ENCODE results near the gene CHRNA9.
"Not testable (repeated sequence)": the region's sequence is repeated elsewhere in the genome, so short reads cannot be mapped to it uniquely, and the experiment has no call there.

Gene CHRNA9, protein sequence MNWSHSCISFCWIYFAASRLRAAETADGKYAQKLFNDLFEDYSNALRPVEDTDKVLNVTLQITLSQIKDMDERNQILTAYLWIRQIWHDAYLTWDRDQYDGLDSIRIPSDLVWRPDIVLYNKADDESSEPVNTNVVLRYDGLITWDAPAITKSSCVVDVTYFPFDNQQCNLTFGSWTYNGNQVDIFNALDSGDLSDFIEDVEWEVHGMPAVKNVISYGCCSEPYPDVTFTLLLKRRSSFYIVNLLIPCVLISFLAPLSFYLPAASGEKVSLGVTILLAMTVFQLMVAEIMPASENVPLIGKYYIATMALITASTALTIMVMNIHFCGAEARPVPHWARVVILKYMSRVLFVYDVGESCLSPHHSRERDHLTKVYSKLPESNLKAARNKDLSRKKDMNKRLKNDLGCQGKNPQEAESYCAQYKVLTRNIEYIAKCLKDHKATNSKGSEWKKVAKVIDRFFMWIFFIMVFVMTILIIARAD

DNA sequence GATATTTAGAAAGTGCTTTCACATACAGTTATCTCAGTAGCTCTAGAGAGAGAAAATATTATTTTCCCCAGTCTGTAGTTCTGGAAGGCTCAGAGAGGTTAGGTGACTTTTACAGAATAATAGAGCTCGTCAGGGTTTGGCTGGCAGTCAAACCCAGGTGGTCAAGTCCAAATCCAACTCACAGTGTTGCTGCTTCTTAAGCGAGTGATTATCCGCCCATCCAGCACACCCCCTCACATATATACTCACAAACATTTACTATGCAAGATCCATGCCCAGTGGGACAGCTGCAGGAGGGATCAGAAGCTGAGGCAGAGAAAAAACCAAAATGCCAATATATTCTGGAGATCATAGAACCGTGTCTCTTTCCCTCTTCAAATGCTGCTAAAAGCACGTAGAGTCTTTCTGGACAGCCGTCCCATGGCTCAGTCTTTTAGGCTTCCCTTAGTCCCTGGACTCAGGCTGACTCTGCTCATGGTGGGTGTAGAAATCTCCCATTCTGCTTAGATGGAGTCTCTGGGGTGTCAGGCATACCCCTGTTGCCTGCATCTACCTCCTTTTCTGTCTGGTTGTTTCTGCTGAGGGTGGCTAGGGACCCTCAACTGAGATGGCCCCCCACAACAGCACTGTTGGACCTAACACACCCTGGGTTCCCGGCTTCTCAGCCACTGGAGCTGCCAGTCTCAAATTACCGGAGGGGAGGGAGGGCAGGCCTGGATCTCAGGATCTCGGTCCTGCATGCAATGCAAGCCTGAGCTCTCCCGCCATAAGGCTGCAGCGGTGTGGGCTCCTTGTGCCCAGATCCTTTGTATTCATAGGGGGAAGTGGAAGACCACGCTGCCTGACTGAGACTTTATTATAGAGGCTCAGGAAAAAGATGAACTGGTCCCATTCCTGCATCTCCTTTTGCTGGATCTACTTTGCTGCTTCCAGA, at the start of gene CHRNA9:
CHRNA9 (plus strand) TSS at position 743 of the 934 bp plus-strand sequence; CDS start at position 878, 135 bp downstream.
- no peak for DNase-seq

DNA sequence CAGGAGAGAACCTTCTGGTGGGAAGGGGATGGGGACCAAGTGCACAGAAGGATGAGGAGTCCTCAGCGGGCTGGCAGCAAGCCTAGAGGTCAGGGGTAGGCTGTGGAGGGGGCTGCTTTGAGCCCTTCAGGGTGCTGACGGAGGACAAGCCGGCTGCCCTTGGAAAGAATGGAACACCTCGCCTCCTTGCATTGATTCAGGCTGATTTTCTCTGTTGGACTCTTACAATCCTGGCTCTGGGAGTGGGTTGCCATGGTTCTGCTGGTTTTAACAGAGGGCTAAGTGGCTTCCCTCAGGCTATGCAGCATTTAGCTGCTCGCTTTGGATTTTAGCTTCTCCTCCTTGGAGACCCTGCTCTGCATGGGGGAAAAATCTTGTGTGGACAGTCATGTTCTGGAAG, 49.4 kb upstream of the CHRNA9 start:
- DNase-seq, result no peak

DNA sequence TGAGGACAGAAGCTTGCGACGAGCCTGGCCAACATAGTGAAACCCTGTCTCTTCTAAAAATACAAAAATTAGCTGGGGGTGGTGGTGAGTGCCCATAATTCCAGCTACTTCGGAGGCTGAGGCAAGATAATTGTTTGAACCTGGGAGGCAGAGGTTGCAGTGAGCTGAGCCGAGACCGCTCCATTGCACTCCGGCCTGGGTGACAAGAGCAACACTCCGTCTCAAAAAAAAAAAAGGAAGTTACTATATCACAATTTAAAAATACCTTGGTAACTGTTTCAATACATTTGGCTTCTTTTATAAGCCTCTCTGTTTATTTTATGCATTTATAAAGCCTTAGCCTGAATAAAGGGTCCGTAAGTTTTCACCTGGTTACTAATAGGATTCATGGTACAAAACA, 46.6 kb upstream of the CHRNA9 start:
- no peak for DNase-seq

DNA sequence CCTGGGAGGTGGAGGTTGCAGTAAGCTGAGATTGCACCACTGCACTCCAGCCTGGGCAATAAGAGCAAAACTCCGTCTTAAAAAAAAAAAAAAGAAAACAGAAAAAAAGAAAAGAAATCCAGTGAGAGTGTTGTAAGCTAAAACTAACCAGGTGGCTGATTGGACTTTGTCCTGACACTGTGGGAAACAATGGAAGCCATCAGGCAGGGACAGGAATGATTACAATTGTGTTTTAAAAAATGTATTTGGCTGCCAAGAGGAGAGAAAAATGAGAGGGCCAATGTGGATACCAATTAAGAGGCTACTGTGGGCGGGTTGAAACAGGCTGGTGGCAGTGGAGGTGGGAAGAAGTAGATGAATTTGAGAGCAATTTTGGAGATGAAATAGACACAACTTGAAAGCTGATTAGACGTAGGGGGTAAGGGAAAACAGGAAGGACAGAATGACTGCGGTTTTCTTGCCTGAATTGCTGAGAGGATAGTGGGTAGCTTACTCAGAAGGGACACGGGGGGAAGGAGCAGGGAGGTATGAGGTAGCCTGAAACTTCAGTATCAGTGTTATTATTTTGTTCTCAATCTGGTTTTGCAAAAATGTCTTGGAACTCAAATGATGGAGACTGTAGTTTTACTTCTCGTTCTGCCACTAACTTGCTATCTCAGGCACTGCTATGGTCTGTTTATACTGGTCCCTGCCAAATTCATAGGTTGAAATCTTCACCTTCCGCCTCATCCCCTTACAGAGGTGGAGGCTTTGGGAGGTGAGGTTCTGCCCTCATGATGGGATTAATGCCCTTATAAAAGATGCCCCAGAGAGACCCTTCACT, 45.6 kb upstream of the CHRNA9 start:
- DNase-seq, result peak; percentile 33

DNA sequence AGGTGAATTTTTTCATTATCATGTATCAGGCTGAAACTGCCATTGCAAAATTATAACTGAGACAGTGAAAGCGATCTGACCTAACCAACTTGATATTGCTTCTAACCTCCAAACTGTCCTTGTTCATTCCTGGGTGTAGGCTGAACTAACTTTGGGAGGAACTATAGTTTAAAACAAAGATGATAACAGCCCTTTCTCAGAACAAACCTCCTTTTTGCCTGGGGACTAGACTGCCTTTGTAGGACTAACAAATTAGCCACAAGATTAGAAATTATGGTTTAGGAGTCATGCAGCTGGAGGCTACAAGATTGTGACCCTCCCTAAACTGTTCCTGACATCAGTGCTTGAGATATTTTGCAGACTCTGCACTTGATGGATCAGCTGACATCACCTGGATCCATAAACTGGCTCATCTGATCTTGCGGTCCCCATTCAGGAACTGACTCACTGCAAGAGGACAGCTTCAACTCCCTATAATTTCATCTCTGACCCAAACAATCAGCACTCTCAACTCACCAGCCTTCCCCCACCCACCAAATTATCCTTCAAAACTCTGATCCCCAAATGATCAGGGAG, 44.4 kb upstream of the CHRNA9 start:
- DNase-seq, result not testable (repeated sequence)

DNA sequence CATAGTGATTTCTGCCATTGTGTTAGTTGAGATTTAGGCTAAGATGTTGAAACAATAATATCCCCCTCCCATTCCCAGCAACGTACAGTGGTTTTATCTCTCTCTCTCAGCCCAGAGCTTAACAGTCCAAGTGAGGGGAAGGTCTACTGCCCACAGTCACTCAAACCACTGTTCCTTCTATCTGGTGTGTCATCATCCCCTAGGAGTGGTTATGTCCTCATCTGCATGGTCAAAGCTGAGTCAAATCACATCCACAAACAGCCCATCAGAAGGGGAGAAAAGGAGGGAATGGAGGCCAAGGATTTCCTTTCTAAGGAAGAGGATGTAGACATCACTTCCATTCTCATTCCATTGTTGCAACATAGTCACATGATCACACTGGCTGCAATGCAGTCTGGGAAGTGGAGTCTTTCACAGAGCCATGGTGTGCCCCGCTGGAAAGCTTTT, 42.8 kb upstream of the CHRNA9 start:
- DNase-seq, result peak; percentile 90

DNA sequence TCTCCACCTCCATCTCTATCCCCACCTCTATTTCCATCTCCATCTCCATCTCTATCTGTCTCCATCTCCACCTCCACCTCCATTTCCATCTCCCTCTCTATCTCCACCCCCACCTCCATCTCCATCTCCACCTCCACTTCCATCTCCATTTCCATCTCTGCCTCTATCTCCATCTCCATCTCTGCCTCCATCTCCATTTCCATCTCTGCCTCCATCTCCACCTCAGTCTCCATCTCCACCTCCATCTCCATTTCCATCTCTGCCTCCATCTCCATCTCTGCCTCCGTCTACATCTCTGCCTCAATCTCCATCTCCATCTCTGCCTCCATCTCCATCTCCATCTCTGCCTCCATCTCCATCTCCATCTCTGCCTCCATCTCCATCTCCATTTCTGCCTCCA, 40.8 kb upstream of the CHRNA9 start:
- DNase-seq, result no peak

DNA sequence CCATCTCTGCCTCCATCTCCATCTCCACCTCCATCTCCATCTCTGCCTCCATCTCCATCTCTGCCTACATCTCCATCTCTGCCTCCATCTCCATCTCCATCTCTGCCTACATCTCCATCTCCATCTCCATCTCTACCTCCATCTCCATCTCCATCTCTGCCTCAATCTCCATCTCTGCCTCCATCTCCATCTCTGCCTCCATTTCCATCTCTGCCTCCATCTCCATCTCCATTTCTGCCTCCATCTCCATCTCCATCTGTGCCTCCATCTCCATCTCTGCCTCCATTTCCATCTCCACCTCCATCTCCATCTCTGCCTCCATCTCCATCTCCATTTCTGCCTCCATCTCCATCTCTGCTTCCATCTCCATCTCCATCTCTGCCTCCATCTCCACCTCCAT, 40.1 kb upstream of the CHRNA9 start:
- DNase-seq, result not testable (repeated sequence)

DNA sequence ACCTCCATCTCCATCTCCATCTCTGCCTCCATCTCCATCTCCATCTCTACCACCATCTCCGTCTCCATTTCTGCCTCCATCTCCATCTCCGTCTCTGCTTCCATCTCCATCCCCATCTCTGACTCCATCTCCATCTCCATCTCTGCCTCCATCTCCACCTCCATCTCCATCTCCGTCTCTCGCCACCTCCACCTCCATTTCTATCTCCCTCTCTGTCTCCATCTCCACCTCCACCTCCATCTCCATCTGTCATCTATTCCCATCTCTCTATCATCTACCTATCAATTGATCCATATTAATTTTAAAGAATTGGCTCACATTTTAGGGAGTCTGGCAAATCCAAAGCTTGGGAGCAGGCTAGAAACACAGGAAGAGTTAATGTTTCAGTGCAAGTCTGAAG, 39.6 kb upstream of the CHRNA9 start:
- no peak for DNase-seq

DNA sequence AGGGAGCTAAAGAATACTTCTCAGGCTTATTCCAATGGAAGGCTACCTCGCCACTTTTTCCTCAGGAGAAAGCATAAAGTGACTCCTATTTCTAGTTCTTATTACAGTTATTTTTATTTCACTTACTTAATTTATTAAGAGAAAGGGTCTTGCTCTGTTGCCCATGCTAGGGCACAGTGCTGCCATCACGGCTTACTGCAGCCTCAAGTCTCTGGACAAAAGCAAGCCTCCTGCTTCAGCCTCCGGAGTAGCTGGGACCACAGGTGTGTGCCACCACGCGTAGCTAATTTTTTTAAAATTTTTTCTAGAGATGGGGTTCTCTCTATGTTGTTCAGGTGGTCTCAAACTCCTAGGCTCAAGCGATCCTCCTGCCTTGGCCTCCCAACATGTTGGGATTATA, 36.0 kb upstream of the CHRNA9 start:
- DNase-seq, result no peak

DNA sequence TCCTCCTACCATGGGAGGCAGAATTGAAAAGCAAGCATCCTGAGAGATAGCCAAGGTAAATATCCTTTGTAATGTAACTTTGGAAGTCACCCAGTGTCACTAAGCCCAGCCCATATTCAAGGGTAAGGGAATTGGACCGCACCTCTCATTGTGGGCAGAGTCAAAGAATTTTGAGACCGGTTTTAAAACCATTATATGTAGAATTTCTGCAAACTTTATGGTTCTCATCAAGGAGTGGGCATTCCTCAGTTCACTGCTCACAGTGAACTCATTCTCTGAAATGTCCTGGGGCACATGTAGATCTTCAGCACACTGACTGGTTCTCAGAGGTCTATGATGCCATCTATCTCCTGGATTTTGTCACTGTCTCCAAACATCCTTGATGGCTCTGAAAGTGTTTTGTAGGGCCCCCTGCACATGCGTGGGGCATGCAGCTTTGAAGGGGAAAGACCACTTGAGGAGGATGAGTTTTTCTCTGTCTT, 35.3 kb upstream of the CHRNA9 start:
- DNase-seq, result no peak

DNA sequence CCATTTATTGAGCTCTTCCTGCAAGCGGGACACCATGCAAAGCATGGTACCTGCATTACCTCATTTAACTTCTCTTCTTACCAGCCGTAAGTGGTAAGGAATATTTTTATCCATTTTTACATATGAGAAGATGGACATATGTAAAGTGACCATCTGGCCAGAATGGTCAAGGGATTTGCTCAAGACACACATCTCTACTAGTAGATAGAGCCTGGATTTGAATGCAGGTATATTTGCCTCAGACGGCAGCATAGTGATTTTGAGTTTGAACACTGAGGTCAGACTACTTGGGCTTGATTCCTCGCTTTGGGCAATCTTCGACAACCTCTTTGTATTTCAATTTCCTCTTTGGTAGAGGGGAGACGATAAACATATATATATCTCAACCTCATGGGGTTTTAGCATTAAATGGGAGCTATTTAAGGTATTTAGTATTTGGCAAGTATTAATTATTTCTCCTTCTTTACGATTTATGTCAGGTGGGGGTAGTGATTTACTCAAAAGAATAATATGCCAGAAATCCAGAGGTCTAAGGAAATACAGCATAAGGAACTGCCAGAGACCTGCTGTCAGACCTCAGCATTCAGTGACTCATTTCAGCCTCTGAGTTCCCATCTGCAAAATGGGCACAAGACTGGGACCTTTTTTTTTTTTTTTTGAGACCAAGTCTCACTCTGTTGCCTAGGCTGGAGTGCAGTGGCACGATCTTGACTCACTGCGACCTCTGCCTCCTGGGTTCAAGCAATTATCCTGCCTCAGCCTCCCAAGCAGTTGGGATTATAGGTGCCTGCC, 34.6 kb upstream of the CHRNA9 start:
- no peak for DNase-seq

DNA sequence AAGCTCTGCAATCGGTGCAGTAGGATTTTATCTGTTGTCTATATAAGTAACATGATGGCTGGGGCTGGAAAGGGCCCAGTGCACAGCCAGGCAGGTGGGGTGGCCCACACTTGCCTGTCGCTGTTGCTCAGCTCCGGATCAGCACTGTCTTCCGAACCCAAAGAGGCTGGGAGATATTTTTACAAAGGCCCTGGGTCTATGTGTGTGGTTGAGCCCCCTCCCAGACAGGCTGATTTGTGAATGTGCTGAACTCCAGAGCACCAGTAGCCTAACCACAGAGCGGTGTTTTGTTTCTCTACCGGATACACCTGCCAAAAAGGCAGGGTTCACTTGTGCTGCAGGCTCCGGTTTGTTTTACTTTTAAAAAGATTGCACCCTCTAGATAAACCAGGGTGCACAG, 33.5 kb upstream of the CHRNA9 start:
- DNase-seq, result no peak

DNA sequence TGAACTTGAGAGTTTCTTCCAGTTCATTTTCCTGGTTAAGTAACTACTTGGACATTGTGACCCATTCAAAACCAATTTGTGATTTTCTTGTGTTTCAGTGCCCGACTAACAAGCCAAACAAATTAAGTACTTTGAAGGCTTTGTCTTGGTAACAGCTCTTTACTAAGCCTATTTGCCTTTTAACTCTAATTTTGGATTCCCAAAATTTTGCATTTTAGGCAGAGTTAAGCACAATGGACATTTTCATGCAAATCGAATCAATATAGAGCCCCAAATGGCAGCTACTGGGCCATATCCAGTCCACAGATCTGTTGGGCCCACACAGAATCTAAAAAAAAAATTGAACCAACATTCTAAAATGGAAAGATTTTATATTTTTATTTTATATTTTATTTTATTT, 31.4 kb upstream of the CHRNA9 start:
- no peak for DNase-seq

DNA sequence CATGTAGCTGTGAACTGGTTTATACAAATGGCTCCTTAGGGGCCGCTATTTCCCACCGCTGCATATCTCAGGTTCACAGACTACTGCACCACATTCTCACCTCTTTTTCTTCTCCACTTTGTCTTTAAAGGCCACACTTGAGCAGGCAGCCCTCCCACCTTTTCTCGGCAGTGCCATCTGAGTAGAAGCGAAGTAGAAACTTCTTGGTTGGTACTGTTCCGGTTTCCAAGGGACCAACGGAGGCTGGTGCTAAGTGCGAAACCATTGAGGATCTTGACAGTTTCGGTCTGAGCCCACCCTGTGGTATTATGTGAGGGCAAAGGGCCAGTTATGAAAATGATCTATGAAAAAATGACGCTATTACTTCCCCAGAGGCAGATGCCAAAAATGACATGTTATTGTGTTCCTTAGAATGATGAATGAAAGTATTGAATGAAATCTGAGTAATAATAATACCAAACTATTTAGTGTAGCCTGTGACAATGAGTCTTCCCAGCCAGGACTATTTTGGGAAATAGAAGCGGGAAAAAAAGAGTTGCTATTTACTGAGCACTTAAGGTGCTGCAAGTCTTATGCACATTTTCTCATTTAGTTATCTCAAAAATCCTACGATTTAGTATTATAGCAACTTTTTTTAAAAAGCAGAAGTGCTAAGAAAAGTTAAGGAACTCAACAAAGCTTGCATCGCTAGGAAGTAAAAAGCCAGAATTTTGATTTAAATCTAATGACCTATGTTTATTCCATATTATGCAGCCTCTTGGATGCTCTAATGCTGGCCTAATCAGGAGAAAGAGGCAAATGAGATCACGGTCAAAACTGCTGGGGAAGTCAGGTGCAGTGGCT, 29.6 kb upstream of the CHRNA9 start:
- peak; percentile 85 for DNase-seq

DNA sequence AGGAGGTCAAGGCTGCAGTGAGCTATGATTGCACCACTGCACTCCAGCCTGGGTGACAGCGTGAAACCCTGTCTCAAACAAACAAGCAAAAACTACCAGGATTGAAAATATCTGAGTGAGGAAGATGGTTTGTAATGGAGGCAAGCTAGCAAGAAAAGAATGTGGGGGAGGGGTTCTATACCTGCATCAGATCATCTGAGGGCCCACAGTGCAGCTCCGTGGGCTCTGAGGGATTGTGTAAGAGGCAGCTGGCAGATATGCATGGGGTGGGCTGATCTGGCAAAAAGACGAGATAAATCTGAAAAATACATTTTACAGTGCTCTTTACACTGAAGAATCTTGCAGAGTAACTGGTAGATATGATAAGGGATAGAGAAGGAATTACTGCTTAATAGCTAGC, 28.9 kb upstream of the CHRNA9 start:
- no peak for DNase-seq

DNA sequence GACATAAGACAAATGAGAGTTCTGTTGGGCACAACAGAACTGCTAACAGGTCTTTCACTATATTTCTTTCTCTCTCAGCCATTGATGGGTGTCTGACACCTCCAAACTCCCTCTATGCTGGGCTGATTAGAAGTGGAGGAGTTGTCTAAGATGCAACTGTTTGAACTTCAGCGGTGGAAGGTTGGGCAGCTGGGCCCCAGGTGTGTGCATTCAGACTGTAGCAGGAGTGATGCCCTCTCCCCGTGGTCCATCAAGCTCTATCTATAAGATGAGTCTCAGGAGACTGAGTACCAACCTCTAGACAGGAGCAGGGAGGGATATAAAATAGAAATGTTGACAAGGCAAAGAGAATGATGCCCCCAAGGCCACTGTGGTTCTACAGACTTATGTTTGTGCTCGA, 28.2 kb upstream of the CHRNA9 start:
- no peak for DNase-seq

DNA sequence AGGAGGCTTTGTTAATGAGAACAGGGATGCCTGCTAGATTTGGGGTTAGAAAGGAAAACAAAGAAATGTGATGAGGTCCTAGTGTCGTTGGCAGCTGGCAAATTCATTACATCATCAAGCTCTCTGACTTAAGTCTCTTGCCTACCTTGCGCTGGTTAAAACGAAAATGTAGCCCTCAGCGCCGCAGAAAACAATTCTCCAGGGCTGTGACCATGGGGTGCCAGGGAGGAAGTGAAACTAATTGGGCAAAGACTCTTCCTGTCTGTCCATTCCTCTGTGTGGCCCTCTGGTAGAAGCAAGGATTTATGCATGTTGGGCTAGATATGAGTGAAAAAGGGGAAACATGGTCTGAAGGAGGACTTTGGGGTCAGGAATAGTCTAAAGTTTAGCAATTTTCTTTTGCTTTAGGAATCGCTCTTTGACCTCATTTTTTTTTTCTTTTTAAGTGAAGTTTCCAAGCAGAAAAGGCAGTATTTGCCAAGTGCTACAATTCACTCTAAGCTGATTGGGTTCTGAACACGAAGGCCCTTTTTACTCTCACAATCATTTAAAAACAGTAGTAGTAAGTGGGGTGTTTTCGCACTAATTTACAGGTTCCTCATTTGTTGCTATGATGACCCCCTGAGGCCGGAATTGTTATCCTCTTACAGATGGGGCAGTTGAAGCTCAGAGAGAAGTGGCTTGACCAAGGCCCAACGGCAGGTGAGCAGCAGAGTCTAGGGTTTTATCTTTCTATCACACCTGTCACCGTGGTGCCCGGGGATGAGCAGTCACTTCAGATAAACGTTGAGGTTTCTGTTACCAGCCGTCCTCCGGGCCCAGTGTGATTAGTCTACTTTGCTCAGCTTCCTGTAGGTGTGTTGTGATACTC, 27.3 kb upstream of the CHRNA9 start:
- peak; percentile 95 for DNase-seq

DNA sequence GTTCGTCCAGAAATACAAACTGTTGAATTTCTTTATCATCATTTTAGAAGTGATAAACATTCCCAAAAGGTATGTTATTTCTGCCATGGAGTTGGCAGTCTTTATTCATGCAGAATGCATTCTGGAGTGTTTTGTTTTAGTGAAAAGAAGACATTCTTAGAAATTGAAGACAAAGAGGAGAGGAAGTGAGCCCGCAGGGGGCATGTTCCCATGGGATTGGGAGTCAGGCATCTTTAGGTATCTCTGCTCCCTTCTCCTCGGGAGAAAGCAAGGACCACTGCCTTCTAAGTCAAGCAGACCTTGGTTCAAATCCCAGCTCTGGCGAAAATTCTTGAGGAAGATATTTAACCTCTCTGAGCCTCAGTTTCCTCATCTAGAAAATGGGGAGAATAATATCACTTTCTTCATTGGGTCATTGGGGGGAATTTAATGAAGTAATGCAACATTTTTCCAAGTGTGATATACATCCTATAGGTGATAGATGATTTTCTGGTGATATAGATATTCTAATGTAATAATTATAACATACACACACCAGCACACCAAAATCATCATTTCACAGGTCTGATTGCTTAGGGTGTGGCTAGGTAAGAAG, 26.5 kb upstream of the CHRNA9 start:
- no peak for DNase-seq

Measured in suppressor macrophage treated with lipopolysaccharide for 4 hours (primary cell).